HG02840 (cell line): ENCODE data around the gene HK2.
"Not testable (repeated sequence)": the region's sequence is repeated elsewhere in the genome, so short reads cannot be mapped to it uniquely, and the experiment has no call there.

Source experiments
- ATAC-seq: cut with Tn5 transposase; IDR thresholded peaks from one replicate; pipeline ENCODE4 v1.9.1; 2021; ENCODE audit warnings: mild to moderate bottlenecking, moderate library complexity, moderate number of reproducible peaks; ENCODE audit not compliant: unreplicated experiment, low FRiP score

The HK2 gene

DNA sequence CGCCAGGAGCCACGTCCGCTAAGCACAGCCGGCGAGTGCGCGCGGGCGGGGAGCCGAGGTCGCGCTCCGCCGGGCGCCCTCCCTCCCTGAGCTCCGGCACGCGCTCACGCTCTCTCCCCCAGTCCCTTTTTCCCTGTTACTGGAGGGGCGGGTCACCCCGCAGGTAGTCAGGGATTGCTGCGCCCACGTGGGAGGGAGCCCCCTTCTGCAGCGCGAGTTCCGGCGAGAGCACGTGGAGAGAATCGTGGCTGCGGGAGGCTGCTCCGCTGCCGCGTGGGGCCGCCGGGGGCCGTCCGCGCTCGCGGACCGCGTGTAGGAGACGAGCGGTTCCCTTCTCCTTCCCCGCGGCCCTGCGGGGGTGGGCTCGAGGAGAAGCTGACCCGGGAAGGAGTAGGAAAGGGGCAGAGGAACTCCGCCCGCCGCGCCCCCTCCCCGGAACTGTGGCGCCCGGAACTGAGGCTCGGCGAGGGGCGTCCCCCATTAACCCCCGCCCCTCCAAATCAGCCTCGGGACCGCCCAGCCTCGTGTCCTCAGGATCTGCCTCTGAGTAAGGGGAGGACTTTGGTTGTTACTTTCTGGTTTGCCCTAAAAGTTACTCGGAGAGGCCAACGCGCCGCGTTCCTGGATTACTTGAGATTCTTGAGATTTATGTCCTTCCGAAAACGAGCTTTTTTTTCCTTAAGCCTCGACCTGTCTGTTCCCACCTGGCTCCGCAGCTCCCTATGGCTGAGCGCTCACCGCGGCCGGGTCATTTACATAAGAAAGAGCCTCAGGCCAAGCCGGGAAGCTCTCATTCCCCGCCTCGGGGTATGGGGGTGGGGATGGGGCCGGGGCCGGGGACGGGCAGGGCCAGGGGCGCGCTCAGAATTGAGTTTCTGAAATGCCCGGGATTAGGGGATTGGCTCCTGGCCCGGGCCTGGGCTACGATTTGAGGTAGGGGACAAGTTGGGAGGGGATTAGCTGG, 1.1 kb downstream of the HK2 start:
- ATAC-seq, result peak; percentile 48

DNA sequence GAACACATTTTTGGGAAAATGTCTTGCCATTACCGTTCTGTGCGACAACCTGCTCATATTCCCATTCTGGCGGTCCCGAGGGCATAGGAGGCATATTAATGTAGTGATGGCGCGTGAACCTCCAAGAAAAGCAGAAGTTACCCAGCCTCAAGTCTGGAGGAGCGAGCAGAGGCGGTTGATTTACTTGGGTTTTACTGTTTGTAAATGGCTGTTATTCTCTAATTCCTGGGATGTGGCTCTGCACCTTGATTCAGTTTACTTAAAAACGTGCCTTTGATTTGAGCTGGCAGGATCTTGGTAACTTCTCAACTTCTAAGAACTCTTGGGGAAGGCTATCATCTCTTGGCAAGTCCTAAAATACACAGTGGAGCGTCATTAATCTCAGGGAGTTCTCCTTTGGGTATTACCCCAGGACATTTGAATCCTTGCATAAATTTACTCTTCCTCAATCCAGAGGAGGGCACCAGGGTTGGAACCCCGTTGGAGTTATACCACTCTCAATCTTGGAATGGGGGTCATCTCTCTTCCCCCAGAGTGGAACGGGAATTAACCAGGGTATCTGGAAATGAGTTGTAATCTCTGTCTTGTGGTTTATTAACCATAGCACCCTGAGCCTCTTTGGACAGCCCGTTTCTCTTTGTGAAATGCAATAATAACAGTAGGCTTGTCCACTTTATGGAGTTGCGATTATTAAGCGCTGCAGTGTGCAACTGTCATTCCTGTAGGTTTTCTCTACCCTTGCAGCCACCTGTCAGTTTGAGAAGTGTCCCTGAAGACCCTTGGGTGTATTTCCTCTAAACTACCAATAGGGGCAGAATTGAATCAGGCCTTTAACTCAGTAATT, 2.1 kb downstream of the HK2 start:
- ATAC-seq, result no peak

DNA sequence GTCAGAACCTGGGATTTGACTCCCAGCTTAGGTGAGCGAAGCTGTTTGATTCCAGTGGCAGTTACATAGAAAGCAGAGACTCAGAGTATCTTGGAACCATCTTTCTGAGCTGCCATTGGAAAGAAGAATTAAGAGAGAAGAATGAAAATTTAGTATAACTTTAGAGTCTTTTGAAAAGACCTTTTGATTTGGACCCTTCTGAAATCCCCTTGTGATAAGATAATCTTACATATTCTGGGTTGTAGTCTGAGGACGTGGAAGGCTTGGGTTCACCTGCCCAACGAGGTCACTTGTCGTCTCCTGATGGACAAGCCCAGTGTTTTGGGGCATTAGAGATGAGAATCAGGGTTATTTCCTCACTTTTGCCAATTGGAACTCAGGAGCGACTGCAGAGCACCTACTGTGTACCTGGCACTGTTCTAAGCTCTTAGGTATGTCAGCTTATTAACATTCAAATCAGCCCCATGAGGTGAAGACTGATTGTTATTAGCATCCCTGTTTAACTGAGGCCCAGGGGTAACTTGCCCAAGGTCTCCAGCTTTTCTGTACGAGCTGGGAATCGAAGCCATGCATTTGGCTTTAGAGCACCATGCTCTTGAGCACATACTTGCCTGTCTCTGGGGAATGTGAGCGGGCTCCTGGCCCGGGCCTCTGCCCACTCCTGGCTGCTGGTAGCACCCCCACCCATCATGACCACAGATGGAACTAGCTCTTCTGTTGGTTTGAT, 2.9 kb downstream of the HK2 start:
- ATAC-seq, result no peak

DNA sequence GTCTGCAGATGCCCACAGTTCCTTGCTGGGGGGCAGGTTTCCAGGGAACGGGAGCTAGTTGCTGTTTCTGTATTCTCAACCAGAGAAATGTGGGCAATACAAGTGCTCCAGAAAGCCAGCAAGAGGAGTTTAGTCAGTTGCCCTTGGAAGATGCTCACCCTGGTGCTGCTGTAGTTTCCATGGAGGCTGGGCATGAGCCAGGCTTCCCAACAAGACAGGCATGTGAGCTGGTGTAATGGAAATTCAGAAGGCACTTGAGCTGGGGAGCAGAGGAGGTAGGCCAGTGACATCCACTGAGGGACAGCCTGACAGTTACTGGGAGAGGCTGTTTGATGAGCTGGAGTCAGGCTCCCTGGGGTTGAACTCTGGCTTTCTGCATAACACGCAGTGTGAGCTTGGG, 7.7 kb downstream of the HK2 start:
- ATAC-seq, result no peak

DNA sequence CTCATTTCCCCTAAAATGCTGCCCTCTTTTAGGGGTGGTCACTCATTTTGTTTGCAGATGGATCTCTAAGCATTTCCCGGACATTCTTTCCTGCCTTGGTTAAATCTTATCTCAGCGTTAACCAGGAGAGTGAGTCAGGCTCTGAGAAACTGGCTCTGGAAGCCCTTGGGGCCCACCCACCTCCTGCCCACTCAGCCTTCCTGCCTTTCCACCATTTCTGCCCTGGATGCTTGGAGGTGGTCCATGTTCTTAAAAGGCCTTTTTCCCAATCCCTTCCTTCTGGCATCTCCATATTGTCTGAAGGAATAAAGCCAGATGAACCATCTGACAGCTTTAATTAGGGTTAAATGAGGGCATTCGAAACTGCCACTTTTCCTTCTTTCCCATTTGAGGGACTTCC, 9.5 kb downstream of the HK2 start:
- no peak for ATAC-seq

DNA sequence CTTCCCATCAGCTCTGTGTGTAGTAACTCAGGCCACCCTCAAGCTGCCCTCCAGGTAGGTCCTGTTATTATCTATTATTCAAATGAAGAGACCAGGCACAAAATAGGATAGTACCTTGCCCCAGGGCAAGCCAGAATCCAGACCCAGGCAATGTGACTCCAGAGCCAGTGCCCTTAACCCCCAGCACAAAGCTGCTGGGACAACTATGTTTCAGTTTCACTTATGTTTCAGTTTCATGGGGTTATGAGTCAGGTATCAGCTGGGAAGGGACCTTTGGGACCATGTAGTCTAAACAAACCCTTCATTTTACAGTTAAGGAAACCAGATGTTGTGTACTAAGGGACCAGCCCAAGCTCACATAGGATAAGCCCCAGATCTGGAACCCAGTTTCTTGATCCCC, 10.0 kb downstream of the HK2 start:
- peak; percentile 76 for ATAC-seq

DNA sequence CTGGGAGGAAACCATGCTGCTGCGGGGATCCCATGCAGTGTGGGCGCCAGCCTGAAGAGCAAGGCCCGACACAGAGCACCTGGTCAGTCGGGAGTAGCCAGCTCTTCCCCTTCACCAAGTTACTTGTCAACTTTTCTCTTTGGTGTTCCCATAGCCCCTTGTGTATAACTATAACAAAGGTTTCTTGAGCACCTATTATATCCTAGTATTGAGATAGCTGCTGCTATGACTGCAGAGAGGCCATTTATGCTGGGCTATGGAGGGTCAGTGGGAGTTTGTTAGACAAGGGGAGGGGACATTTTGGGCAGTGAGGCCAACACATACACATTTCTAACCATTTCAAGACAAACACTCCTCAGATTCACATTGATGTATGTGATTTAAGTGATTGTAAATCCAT, 10.8 kb downstream of the HK2 start:
- no peak for ATAC-seq

DNA sequence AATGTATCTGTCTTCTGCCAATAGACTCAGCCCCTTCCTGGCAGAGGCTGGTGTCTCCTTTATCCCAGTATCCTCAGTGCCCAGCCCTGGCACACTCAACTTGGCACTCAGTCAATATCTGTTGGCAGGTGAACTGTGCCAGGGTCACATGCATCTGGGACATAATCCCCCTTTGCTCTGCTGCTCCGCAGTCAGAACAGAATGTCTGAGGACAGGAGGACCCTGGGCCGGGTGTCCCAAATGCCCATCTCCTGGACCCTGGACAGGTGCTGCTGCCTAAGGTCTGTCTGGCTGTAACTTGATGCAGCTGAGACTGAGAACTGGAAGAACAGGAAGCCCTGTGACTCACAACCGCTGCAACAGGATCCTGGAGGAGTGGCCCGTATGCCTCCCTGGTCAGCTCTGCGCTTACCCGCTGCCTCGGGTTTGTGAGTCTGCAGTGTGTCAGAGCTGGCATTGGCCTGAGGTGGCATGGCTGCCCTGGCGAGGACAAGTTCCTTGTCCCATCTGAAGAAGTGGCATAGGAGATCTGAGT, 11.4 kb downstream of the HK2 start:
- no peak for ATAC-seq

DNA sequence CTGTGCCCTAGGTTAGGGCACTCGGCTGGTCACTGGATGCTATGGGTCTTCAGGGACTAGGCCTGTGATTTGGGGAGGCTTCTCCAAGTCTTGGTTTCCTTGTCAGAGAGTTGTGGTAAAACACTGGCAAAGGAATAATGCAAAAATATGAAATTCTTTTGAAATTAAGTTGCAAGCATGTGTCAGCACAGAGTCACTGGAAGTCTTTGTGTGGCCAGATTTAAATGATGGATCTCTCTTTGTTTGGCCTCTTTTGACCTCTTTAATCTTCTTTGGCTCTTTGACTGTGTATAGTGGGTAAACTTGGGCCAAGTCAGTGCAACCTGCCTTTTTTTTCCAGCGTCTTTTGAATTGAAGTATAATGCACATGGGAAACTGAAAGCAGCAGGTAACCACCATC, 12.1 kb downstream of the HK2 start:
- ATAC-seq, result no peak

DNA sequence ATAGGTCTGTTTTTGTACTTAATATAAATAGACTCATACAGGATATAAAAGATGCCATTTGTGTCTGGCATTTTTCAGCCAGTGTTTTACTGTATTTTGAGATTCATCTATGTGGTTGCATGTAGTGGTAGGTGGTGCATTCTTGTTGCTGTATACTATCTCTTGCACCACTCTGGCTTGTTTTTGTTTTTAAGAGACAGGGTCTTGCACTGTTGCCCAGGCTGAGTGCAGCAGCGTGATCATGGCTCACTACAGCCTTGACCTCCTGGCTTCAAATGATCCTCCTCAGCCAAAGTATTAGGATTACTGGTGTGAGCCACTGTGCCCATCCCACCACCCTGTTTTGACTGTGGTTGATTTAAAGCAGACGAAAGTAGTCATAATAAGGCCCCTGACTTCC, 12.6 kb downstream of the HK2 start:
- ATAC-seq, result no peak

DNA sequence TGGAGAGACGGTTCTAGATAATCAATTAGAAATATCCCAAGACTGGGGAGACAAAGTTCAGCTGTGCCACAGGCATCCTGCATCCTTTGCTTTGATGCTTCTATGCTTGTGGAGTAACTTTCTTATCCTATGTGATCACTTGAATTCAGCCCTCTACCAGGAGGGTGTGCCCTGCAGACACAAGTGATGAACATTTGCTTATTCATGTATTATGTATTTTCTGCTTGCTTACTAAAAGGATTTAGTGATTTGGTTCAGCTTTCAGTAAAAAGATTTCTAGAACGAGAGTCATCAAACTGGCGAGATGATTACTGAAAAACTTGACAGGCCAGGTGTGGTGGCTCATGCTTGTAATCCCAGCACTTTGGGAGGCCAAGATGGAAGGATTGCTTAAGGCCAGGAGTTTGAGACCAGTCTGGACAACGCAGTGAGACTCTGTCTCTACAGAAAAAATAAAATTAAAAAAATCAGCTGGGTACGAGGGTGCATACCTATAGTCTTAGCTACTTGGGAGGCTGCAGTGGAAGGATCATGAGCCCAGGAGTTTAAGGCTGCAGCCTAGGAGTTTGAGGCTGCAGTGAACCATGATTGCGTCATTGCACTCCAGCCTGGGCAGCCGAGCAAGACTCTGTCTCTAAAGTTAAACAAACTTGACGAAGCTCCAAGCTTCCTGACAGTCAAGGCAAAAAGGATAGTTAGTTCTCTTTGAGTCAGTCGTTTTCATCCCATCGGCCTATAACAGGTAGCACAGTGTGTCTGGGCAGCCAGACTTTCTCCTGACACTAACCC, 13.3 kb downstream of the HK2 start:
- no peak for ATAC-seq

DNA sequence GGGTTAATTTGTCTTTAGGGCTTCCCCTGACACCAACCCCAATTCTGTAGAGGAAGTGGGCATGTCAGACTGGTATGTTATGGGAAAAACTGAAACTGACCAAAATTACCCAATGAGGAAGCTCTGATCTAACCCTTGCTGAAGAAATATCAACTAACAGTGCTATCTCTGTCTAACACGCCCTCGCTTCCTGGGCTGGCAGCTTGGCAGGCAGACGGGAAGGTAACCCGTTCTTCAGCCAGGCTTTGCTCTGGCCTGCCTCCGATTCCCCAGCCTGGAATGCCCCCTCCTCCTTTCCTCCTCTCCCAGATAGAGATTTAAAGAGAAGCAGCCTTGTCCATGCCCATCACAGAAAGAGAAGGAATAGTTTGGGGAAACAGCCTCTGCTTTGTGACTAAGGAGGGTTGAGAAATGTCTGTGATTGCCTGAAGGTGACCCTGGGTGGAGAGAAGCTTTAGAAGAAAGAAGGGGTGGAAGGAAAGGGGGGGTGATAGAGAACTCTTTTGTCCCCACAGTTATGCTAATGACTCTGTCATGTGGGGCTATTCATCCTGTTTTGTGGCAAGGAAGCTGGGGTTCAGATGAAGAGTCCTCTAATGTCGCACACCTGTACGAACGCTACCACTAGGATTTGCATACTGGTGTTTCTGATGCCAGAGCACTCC, 15.4 kb downstream of the HK2 start:
- ATAC-seq, result peak; percentile 68

DNA sequence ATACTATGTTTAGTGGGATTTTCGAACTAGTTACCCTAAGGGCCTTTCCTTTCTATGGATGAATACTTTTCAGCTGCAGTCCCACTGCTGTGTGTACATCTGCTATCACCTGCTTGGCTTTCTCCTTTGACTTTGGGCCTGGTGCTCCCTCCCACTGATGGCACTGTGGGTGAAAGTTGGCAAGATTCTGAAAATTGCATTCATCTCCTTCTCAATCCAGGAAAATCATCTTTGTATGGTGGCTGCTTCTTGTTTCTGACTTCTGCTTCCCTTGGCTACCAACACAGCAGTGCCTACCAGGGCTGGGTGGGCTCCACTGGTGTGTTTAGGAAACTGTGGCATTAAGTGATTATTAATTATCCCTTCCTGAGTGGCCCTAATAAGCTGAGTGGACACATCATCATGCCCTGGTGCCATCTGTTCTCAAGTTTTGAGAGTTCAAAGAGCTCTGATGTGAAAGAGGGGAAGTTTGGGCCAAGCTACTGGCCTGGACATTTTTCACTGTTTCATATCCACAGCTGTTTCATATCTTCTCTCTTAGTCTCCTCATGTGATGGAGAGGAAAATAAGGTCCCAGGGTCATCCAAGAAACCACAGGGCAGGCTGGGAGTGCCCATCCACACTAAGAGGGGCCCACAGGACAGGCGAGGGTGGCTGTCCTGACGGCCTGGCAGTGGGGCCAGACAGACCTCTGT, 16.7 kb downstream of the HK2 start:
- no peak for ATAC-seq

DNA sequence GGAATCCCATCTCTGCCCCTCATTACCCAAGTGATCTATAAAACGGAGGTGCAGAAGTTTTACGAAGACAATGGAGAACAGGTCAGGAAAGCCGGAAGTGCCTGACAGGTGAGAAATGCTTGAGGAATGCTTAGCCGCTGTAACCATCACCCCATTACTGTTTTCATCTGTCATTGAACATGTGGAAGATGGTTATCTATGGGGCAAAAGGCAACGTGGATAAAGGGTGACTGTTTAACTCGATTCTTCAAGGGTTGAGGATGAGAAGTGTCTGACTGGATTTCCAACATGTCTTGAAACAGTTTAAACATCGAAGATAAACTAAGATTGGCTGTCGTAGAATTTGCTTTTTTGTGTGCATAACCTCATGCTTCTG, 17.3 kb downstream of the HK2 start:
- ATAC-seq, result no peak

DNA sequence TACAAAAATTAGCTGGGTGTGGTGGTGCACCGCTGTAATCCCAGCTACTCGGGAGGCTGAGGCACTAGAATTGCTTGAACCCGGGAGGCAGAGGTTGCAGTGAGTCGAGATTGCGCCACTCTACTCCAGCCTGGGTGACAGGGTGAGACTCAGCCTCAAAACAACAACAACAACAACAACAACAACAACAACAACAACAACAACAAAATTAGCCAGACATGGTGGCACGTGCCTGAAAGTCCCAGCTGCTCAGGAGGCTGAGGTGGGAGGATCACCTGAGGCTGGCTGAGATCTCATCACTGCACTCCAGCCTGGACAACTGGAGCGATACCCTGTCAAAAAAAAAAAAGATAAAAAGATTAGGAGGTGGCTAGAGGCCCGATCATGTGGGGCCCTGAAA, 19.4 kb downstream of the HK2 start:
- ATAC-seq, result not testable (repeated sequence)

DNA sequence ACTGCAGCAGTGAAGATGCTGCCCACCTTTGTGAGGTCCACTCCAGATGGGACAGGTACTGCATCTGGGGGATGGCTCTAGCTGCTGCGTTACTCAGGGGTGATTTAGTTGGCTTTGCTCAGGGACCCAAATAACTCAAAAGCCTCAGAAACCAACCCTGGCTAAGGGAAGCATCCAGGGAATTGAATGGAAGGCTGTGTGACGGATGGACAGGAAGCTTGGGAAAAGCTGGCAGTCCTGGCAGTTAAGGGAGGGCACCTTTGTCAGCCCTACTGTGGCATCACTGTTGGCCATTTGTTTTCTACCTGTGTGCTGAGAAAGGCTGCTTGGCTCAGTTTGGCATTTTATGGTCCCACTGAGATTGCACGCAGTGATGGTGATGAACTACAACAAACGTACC, 20.5 kb downstream of the HK2 start:
- ATAC-seq, result no peak

DNA sequence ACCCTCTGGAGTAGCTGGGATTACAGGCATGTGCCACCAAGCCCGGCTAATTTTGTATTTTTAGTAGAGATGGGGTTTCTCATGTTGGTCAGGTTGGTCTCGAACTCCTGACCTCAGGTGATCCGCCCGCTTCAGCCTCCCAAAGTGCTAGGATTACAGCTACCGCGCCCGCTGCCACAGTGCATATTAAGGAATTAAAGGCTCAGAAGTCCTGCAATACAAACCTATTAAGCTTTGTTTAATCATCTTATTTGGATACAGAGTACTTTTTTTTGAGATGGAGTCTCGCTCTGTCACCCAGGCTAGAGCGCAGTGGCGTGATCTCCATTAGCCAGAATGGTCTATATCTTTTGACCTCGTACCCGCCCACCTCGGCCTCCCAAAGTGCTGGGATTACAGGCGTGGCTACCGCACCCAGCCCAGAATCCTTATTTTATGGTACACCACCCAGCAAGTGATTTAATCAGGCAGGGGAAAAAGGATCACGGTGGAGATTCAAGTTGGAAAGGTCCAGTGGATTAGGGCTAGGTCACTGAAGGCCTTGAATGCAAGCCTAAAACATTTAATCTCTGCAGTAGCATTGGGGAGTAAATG, 21.3 kb downstream of the HK2 start:
- not testable (repeated sequence) for ATAC-seq

DNA sequence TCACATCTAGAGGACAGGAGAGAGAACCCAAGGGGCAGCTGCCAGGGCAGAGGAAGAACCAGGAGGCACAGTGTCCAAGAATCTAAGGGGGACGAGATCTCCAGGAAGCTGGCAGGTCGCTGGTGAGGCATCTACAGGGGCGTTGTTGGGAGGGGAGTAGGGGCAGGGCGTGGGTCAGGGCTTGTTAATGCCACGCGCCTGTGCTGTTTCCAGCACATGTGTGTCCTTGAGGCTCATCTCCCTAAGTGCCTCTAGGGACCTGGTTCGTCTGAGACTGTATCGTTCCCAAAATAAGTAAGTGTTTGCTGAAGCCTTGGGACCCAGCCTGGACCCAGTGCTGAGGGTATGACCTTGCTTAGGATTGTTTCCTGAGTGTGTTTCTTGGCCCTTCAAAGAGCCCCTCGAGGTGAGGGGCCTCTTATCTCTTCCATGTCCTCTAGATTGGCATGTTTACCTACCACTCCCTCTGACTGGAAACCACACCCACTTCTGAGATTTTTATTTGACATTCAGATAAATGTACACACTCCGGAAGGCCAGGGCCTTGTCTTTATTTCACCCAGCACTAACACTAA, 22.2 kb downstream of the HK2 start:
- ATAC-seq, result no peak
